AG04450 (cell line): ENCODE measurements around the gene VRK2. TPM values are rescaled to one million over a fixed set of nuclear protein-coding genes. Genes with fewer than 3 reads are reported as not detected.
"Not testable (repeated sequence)": the region's sequence is repeated elsewhere in the genome, so short reads cannot be mapped to it uniquely, and the experiment has no call there.

Source experiments
- CTCF ChIA-PET: fragments of 300-600, 350-600 bp; formaldehyde crosslinking; extraction: SDS; loops from one replicate; lab custom pipeline; 2022; ENCODE audit warnings: antibody characterized with exemption, inconsistent platforms; lab: Charles Lee
- POLR2A ChIA-PET: fragments of 350-600 bp; formaldehyde crosslinking; extraction: SDS; loops from one replicate; lab custom pipeline; 2021; ENCODE audit warnings: antibody characterized with exemption, inconsistent platforms; lab: Yijun Ruan, JAX
- DNase-seq: peaks from one replicate; pipeline ENCODE4 v3.0.0-alpha.2; 2011; ENCODE audit warnings: low read depth, low spot score
- H3K27ac ChIP-seq: one replicate; pipeline ENCODE4 v1.5.1; 2012; ENCODE audit warnings: low read depth, low read length, control low read depth
- H3K27me3 ChIP-seq: one replicate; pipeline ENCODE4 v1.6.0; 2012; ENCODE audit warnings: low read length; ENCODE audit not compliant: control insufficient read depth, insufficient read depth
- H3K4me3 ChIP-seq: 2 replicates; pipeline ENCODE4 v1.5.1; 2011; ENCODE audit warnings: mild to moderate bottlenecking, low read depth, low read length, control low read depth
- H3K9me3 ChIP-seq: 2 replicates; pipeline ENCODE4 v1.5.1; 2012; ENCODE audit warnings: low read length; ENCODE audit not compliant: control insufficient read depth, insufficient read depth
- CTCF ChIP-seq: IDR thresholded peaks from 2 replicates; pipeline ENCODE4 v1.5.1; 2011; ENCODE audit warnings: low read depth, low read length, control low read depth, inconsistent platforms
- polyA plus RNA-seq: library from polyadenylated mRNA; depleted of rRNA; stranded (reverse); fragments of >200 nt; gene quantifications from 2 replicates; pipeline ENCODE4 v1.2.3, GENCODE V29; 2011

VRK2 gene
- polyA plus RNA-seq, 1 experiment, result 19.4 TPM

- DNase-seq, result no peak
- no peak for TF ChIP-seq CTCF
- no peaks in the 10 kb centered on the region for H3K9me3 ChIP-seq
- CTCF ChIA-PET, result no interaction called here
- H3K27ac ChIP-seq, result no peak overlapping the region
- no peaks in the 10 kb centered on the region for H3K27me3 ChIP-seq
- POLR2A ChIA-PET, result no interaction called here
- no peak overlapping the region for H3K4me3 ChIP-seq
Measured at GRCh38 chr2:58089081-58089480, 42.5 kb downstream of the VRK2 start.

GRCh38 chr2:58092772-58093171 is 46.2 kb downstream of the VRK2 start:
- H3K4me3 ChIP-seq, H3K9me3 ChIP-seq, H3K27me3 ChIP-seq, POLR2A ChIA-PET, DNase-seq, CTCF ChIA-PET, H3K27ac ChIP-seq: not testable (repeated sequence)

DNA sequence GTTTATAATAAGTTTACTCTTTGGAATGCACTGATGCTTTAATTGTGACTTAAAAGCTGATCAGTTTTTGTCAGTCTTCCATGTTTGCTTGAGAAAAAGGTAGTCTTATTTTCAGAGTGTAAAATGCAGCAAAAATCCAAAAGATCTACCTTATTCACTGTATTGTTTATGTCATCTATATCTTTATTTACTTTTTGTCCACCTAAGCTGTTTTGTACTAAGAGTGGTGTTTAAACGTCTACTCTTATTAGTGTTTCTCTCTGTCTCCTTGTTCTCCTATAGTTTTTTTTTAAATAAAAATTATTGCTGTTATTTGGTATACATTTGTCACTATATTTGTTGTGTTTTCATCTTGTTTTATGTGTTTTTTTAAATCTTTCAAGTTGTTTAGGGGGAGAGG is 50.4 kb downstream of the VRK2 start:
- Histone ChIP-seq H3K27me3 (no peaks in the 10 kb centered on the region), H3K27ac (no peak overlapping the region), H3K4me3 (no peak overlapping the region), H3K9me3 (no peaks in the 10 kb centered on the region)
- no peak for DNase-seq
- no peak for TF ChIP-seq CTCF
- ChIA-PET CTCF (no interaction called here), POLR2A (no interaction called here)

DNA sequence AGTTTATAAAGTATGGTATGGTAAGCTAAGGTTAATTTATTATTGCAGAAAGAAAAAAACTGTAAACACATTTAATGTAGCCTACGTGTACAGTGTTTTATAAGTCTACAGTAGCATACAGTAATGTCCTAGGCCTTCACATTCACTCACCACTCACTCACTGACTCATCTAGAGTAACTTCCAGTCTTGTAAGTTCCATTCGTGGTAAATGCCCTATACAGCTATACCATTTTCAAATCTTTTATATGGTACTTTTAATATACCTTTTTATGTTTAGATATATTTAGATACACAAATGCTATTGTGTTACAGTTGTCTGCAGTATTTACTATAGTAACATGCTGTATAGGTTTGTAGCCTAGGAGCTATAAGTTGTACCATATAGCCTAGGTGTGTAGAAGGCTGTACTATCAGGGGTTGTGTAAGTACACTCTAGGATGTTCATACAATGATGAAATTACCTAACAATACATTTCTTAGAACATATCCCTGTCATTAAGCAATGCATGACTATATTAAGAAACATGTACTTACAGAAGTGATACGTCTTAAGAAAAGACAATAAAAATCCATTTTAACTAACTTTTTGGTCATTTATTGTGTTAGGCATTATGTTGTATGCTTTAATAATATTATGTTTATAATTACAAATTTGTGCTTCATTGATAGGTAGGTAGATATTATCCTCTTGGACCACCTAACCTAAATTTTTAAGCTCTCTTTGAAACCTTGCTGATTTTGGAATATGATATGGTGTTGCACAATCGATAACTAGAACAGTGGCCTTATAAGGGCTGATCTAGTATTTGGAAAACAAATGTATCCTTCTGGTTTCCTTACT is 51.9 kb downstream of the VRK2 start:
- Histone ChIP-seq H3K4me3 (no peak overlapping the region), H3K27ac (no peak overlapping the region), H3K9me3 (no peaks in the 10 kb centered on the region), H3K27me3 (no peaks in the 10 kb centered on the region)
- ChIA-PET POLR2A (no interaction called here), CTCF (no interaction called here)
- no peak for TF ChIP-seq CTCF
- no peak for DNase-seq

GRCh38 chr2:58099096-58099769 is 52.6 kb downstream of the VRK2 start:
- H3K4me3 ChIP-seq, result no peak overlapping the region
- H3K27me3 ChIP-seq, result no peaks in the 10 kb centered on the region
- no peak for DNase-seq
- no peaks in the 10 kb centered on the region for H3K9me3 ChIP-seq
- POLR2A ChIA-PET, result no interaction called here
- H3K27ac ChIP-seq, result no peak overlapping the region
- TF ChIP-seq CTCF, result no peak
- CTCF ChIA-PET, result no interaction called here
